Esophagus muscularis mucosa (tissue), 3 donors: Measurements from ENCODE around the gene KYNU.

Source experiments
- POLR2A ChIP-seq: fragments of 450-650 bp; IDR thresholded peaks from one replicate; pipeline ENCODE4 v1.6.1; 2017; ENCODE audit warnings: antibody characterized with exemption, moderate library complexity, mild to moderate bottlenecking, low read depth
- TF ChIP-seq, protein P1 (sequence below), 3 experiments: fragments of 200-600 bp in 2 of 3; fragments of 450-650 bp in 1 of 3; sonication (generic) in 2 of 3; IDR thresholded peaks; one replicate each; pipeline ENCODE4 v1.5.1; 2017 to 2019; ENCODE audit warnings: antibody characterized with exemption in 3 of 3, mild to moderate bottlenecking in 2 of 3, moderate library complexity in 1 of 3

GRCh38 chr2:142879151-142879550 lies 1.7 kb downstream of the KYNU start:
- TF ChIP-seq, protein P1, sequence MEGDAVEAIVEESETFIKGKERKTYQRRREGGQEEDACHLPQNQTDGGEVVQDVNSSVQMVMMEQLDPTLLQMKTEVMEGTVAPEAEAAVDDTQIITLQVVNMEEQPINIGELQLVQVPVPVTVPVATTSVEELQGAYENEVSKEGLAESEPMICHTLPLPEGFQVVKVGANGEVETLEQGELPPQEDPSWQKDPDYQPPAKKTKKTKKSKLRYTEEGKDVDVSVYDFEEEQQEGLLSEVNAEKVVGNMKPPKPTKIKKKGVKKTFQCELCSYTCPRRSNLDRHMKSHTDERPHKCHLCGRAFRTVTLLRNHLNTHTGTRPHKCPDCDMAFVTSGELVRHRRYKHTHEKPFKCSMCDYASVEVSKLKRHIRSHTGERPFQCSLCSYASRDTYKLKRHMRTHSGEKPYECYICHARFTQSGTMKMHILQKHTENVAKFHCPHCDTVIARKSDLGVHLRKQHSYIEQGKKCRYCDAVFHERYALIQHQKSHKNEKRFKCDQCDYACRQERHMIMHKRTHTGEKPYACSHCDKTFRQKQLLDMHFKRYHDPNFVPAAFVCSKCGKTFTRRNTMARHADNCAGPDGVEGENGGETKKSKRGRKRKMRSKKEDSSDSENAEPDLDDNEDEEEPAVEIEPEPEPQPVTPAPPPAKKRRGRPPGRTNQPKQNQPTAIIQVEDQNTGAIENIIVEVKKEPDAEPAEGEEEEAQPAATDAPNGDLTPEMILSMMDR (IDR thresholded peaks at IDR 0.05) = no peak
- no peak for TF ChIP-seq POLR2A
